HEK293 (cell line): ENCODE data around the gene DUSP12.

Source experiments
- CTCF ChIP-seq: fragments of 450-650 bp; formaldehyde crosslinking; IDR thresholded peaks from 2 replicates; pipeline ENCODE4 v1.5.1; 2016; ENCODE audit warnings: missing biosample characterization, missing genetic modification characterization
- HOXC10 ChIP-seq: sonication (generic); formaldehyde crosslinking; IDR thresholded peaks from 2 replicates; pipeline ENCODE4 v1.8.1; 2023; ENCODE audit warnings: mild to moderate bottlenecking, missing genetic modification reagents
- KLF10 ChIP-seq: fragments of 450-650 bp; IDR thresholded peaks from 2 replicates; pipeline ENCODE4 v1.5.1; 2018; ENCODE audit warnings: missing biosample characterization, mild to moderate bottlenecking, missing genetic modification characterization
- KLF16 ChIP-seq: fragments of 450-650 bp; formaldehyde crosslinking; IDR thresholded peaks from 2 replicates; pipeline ENCODE4 v1.5.1; 2017; ENCODE audit warnings: missing biosample characterization, missing genetic modification characterization
- MYNN ChIP-seq: fragments of 450-650 bp; formaldehyde crosslinking; IDR thresholded peaks from 2 replicates; pipeline ENCODE4 v1.5.1; 2016; ENCODE audit warnings: missing biosample characterization, missing genetic modification characterization, borderline replicate concordance
- PRDM6 ChIP-seq: fragments of 450-650 bp; formaldehyde crosslinking; IDR thresholded peaks from 2 replicates; pipeline ENCODE4 v1.5.1; 2017; ENCODE audit warnings: missing biosample characterization, missing genetic modification characterization
- TCF7L2 ChIP-seq: IDR thresholded peaks from 2 replicates; pipeline ENCODE4 v1.6.1; 2011; ENCODE audit warnings: low read depth, mild to moderate bottlenecking, inconsistent platforms, low read length, moderate library complexity, borderline replicate concordance
- YY1 ChIP-seq: fragments of 450-650 bp; formaldehyde crosslinking; IDR thresholded peaks from 2 replicates; pipeline ENCODE4 v1.5.1; 2018; ENCODE audit warnings: missing biosample characterization, missing genetic modification characterization
- ZBTB1 ChIP-seq: fragments of 450-650 bp; formaldehyde crosslinking; IDR thresholded peaks from 2 replicates; pipeline ENCODE4 v1.5.1; 2016; ENCODE audit warnings: missing biosample characterization, missing genetic modification characterization
- ZBTB10 ChIP-seq: fragments of 450-650 bp; formaldehyde crosslinking; IDR thresholded peaks from 2 replicates; pipeline ENCODE4 v1.5.1; 2016; ENCODE audit warnings: missing biosample characterization, missing genetic modification characterization
- ZBTB49 ChIP-seq: fragments of 450-650 bp; formaldehyde crosslinking; IDR thresholded peaks from 2 replicates; pipeline ENCODE4 v1.5.1; 2016; ENCODE audit warnings: missing biosample characterization, missing genetic modification characterization, low read depth
- ZIC2 ChIP-seq: fragments of 450-650 bp; formaldehyde crosslinking; IDR thresholded peaks from 2 replicates; pipeline ENCODE4 v1.5.1; 2016; ENCODE audit warnings: missing biosample characterization, missing genetic modification characterization
- ZNF274 ChIP-seq, 2 experiments: fragments of 200-500 bp in 1 of 2; fragments of 450-650 bp in 1 of 2; sonication (Bioruptor generic) in 1 of 2; formaldehyde crosslinking in 1 of 2; IDR thresholded peaks; 2 replicates each; pipeline versions ENCODE4 v1.5.1 to v1.6.1; 2014 to 2016; ENCODE audit warnings: borderline replicate concordance in 1 of 2, inconsistent platforms in 1 of 2, low read length in 1 of 2, missing biosample characterization in 1 of 2, missing genetic modification characterization in 1 of 2
- ZNF449 ChIP-seq: fragments of 450-650 bp; formaldehyde crosslinking; IDR thresholded peaks from 2 replicates; pipeline ENCODE4 v1.5.1; 2017; ENCODE audit warnings: missing biosample characterization, mild to moderate bottlenecking, missing genetic modification characterization, moderate library complexity

GRCh38 chr1:161720422-161720821, 29.2 kb upstream of the DUSP12 start:
- TF ChIP-seq HOXC10 (CRISPR knock-in tag) (no peak), ZBTB10 (tag by site-specific recombination) (no peak), KLF10 (tag by site-specific recombination) (no peak), CTCF (tag by site-specific recombination) (no peak), PRDM6 (no peak), ZNF274 (IDR thresholded peaks at IDR 0.05; ENCODE audit: low read length) (no peak), ZNF274 (tag by site-specific recombination; IDR thresholded peaks at IDR 0.05; ENCODE audit: borderline replicate concordance) (no peak), ZBTB1 (tag by site-specific recombination) (no peak), TCF7L2 (no peak), MYNN (no peak), ZIC2 (no peak), ZNF449 (tag by site-specific recombination) (no peak), KLF16 (tag by site-specific recombination) (no peak), ZBTB49 (tag by site-specific recombination) (no peak), YY1 (tag by site-specific recombination) (no peak)
